ENCODE data around the gene UPP1. TPM values are rescaled to one million over a fixed set of nuclear protein-coding genes. Genes with fewer than 3 reads are reported as not detected.
A peak's percentile ranks its signal among the peaks of the same experiment; 100 is the strongest.

UPP1 gene
- total RNA-seq, 1 experiment from 2014 or later = 75.4 TPM

GRCh38 chr7:48088559-48089045 lies 463 bp upstream of the UPP1 start:
- Mint-ChIP-seq H3K4me1 (ENCODE audit: low read depth, unreplicated experiment) (peaks cover 79% of the 10 kb centered on the region), H3K27ac (ENCODE audit: unreplicated experiment) (peak overlapping the region; percentile 82), H3K9me3 (ENCODE audit: low read depth, unreplicated experiment) (no peaks in the 10 kb centered on the region), H3K36me3 (ENCODE audit: insufficient read depth, unreplicated experiment) (peaks cover 68% of the 10 kb centered on the region), H3K27me3 (ENCODE audit: unreplicated experiment) (no peaks in the 10 kb centered on the region), H3K4me3 (ENCODE audit: low read depth, unreplicated experiment) (peak overlapping the region; percentile 82)
- intact Hi-C loops (cut with micrococcal nuclease; ENCODE audit: unreplicated experiment) = loop anchor here (2.0 kb wide), 2 partner anchors 54 to 96 kb away; partner anchors contain the start of gene C7orf57
- no peak for TF ChIP-seq CTCF (IDR thresholded peaks at IDR 0.05; ENCODE audit: unreplicated experiment)
- CTCF ChIA-PET = interaction anchor here (0.6 to 1.9 kb wide), 8 partner anchors 35 to 100 kb away, joined by 3 to 14 read pairs (median 4); partner anchors contain the start of gene C7orf57
- TSS peak; percentile 79 for BruUV-seq (replicated peaks)
- DNase-seq = peak; percentile 98

GRCh38 chr7:48090095-48090805 lies 1.2 kb downstream of the UPP1 start:
- peak overlapping the region; percentile 82 for H3K4me3 Mint-ChIP-seq (ENCODE audit: low read depth, unreplicated experiment)
- peaks cover 80% of the 10 kb centered on the region for H3K4me1 Mint-ChIP-seq (ENCODE audit: low read depth, unreplicated experiment)
- H3K9me3 Mint-ChIP-seq (ENCODE audit: low read depth, unreplicated experiment) = no peaks in the 10 kb centered on the region
- H3K27me3 Mint-ChIP-seq (ENCODE audit: unreplicated experiment) = no peaks in the 10 kb centered on the region
- intact Hi-C loops (cut with micrococcal nuclease; ENCODE audit: unreplicated experiment) = no loop called here
- H3K36me3 Mint-ChIP-seq (ENCODE audit: insufficient read depth, unreplicated experiment) = peaks cover 75% of the 10 kb centered on the region
- H3K27ac Mint-ChIP-seq (ENCODE audit: unreplicated experiment) = peak overlapping the region; percentile 82
- no peak for TF ChIP-seq CTCF (IDR thresholded peaks at IDR 0.05; ENCODE audit: unreplicated experiment)
- DNase-seq = peak; percentile 51
- CTCF ChIA-PET = interaction anchor here (0.6 to 1.4 kb wide), 2 partner anchors 54 to 108 kb away, joined by 3 read pairs; partner anchors contain the start of gene C7orf57
- BruUV-seq (replicated peaks) = no TSS peak

GRCh38 chr7:48091506-48092433 lies 2.7 kb downstream of the UPP1 start:
- CTCF ChIA-PET = interaction anchor here (0.7 to 1.1 kb wide), 4 partner anchors 24 to 621 kb away, joined by 3 to 6 read pairs (median 3); no protein-coding TSS in a partner anchor
- Mint-ChIP-seq H3K4me3 (ENCODE audit: low read depth, unreplicated experiment) (peak overlapping the region; percentile 82), H3K4me1 (ENCODE audit: low read depth, unreplicated experiment) (peaks cover 79% of the 10 kb centered on the region)

More at GRCh38 chr7:48091506-48092433, 2.7 kb downstream of the UPP1 start:
- TF ChIP-seq CTCF (IDR thresholded peaks at IDR 0.05; ENCODE audit: unreplicated experiment) = no peak
- Mint-ChIP-seq H3K27me3 (ENCODE audit: unreplicated experiment) (no peaks in the 10 kb centered on the region), H3K9me3 (ENCODE audit: low read depth, unreplicated experiment) (no peaks in the 10 kb centered on the region), H3K36me3 (ENCODE audit: insufficient read depth, unreplicated experiment) (peaks cover 89% of the 10 kb centered on the region), H3K27ac (ENCODE audit: unreplicated experiment) (peak overlapping the region; percentile 82)
- intact Hi-C loops (cut with micrococcal nuclease; ENCODE audit: unreplicated experiment) = no loop called here
- BruUV-seq (replicated peaks) = no TSS peak
- no peak for DNase-seq

Data from Calu3 (cell line).